ENCODE results near the gene PPY.
A peak's percentile ranks its signal among the peaks of the same experiment; 100 is the strongest.

PPY gene

DNA sequence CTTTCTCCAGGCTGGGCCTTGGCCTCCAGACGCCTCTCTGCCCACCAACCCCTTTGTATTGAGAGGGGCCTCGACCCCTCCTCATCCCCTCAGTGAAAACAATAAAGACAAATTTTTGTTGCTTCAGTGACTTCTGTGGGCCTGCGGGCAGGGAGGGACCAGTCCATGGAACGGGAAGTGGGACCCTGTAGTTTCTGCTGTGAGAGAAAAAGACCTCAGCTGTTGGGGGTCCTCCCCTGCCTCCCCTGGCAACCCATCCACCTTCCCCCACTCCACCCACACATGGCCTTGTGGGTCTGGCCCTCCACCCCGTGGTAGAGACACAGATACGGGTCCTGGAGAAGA, 3.5 kb downstream of the PPY start:
- Mint-ChIP-seq H3K27ac (no peak overlapping the region), H3K9me3 (no peaks in the 10 kb centered on the region), H3K36me3 (ENCODE audit: low read depth) (no peaks in the 10 kb centered on the region), H3K4me1 (peaks cover 74% of the 10 kb centered on the region), H3K4me3 (no peak overlapping the region), H3K27me3 (ENCODE audit: low read depth, poor library complexity) (peaks cover 23% of the 10 kb centered on the region)
- no peak for TF ChIP-seq CTCF (IDR thresholded peaks at IDR 0.05)
- no peak for DNase-seq

GRCh38 chr17:43936434-43936833, 5.8 kb downstream of the PPY start:
- peak overlapping the region; percentile 18 for H3K4me3 Mint-ChIP-seq
- no peak for TF ChIP-seq CTCF (IDR thresholded peaks at IDR 0.05)
- no peak for DNase-seq

DNA sequence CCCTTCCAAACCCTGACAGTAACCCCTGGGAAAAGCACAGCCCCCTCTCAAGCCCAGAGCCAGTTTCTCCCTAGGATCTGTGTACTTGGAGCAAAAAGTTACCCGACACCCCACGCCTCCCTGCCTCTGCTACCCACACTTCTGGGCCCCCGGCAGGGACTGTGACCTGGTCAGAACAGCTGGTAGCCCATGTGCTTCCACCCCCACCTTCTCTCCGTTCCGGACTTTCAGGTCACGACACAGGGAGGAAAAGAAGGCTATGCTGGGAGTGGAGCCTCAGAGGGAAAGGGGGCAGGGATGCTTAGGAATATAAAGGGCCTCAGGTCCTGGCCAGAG, 6.4 kb downstream of the PPY start:
- no peak for TF ChIP-seq CTCF (IDR thresholded peaks at IDR 0.05)
- Mint-ChIP-seq H3K27ac (no peak overlapping the region), H3K27me3 (ENCODE audit: low read depth, poor library complexity) (peaks cover 28% of the 10 kb centered on the region), H3K4me1 (peaks cover 68% of the 10 kb centered on the region), H3K36me3 (ENCODE audit: low read depth) (no peaks in the 10 kb centered on the region), H3K4me3 (no peak overlapping the region), H3K9me3 (no peaks in the 10 kb centered on the region)
- DNase-seq: peak; percentile 59

More at GRCh38 chr17:43936434-43936833, 5.8 kb downstream of the PPY start:
- Mint-ChIP-seq H3K27ac (no peak overlapping the region), H3K27me3 (ENCODE audit: low read depth, poor library complexity) (peaks cover 28% of the 10 kb centered on the region), H3K4me1 (peaks cover 66% of the 10 kb centered on the region), H3K9me3 (no peaks in the 10 kb centered on the region), H3K36me3 (ENCODE audit: low read depth) (no peaks in the 10 kb centered on the region)

- no peak overlapping the region for H3K27ac Mint-ChIP-seq
- peak; percentile 49 for DNase-seq
- no peaks in the 10 kb centered on the region for H3K9me3 Mint-ChIP-seq
- no peak overlapping the region for H3K4me3 Mint-ChIP-seq
- H3K4me1 Mint-ChIP-seq: peaks cover 65% of the 10 kb centered on the region
- TF ChIP-seq CTCF (IDR thresholded peaks at IDR 0.05): no peak
- peaks cover 29% of the 10 kb centered on the region for H3K27me3 Mint-ChIP-seq (ENCODE audit: low read depth, poor library complexity)
- H3K36me3 Mint-ChIP-seq (ENCODE audit: low read depth): no peaks in the 10 kb centered on the region
These were observed 6.9 kb downstream of the PPY start for GRCh38 chr17:43935204-43935925.

DNA sequence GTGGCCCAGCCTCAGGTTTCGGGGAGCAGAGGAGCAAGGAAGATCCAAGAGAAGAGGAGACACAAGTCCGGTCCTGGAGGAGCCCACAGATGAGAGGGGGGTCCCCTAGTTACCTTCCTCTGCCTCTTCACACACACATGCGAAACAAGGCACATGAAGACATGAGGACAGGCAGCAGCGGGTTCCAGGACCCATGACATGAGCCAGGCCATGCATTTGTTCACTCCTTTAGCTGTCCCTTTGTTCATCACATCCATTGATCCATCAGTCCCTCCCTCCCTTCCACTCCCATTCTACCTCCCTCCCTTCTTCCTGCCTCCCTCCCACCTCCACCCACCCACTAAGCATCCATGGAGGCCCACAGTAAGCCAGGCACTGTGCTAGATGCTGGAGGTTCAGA, 9.4 kb downstream of the PPY start:
- Mint-ChIP-seq H3K4me1 (peaks cover 71% of the 10 kb centered on the region), H3K27me3 (ENCODE audit: low read depth, poor library complexity) (peaks cover 28% of the 10 kb centered on the region), H3K36me3 (ENCODE audit: low read depth) (no peaks in the 10 kb centered on the region), H3K4me3 (no peak overlapping the region), H3K9me3 (no peaks in the 10 kb centered on the region), H3K27ac (no peak overlapping the region)
- no peak for TF ChIP-seq CTCF (IDR thresholded peaks at IDR 0.05)
- DNase-seq: no peak

GRCh38 chr17:43932357-43932756, 9.9 kb downstream of the PPY start:
- Mint-ChIP-seq H3K27ac (no peak overlapping the region), H3K27me3 (ENCODE audit: low read depth, poor library complexity) (peaks cover 32% of the 10 kb centered on the region), H3K4me3 (no peak overlapping the region), H3K4me1 (peaks cover 72% of the 10 kb centered on the region), H3K36me3 (ENCODE audit: low read depth) (no peaks in the 10 kb centered on the region), H3K9me3 (no peaks in the 10 kb centered on the region)
- no peak for TF ChIP-seq CTCF (IDR thresholded peaks at IDR 0.05)
- no peak for DNase-seq

Measured in nephron progenitor cell (in vitro differentiated cells).